Peyer's patch (tissue), 4 donors: Measurements from ENCODE around the gene NRG3. TPM values are rescaled to one million over a fixed set of nuclear protein-coding genes. Genes with fewer than 3 reads are reported as not detected.

ENCODE experiments used
- DNase-seq, 3 donors: peaks; one replicate each; pipeline ENCODE4 v3.0.0-alpha.2; 2017 to 2019
- H3K27ac ChIP-seq, 4 donors: fragments of 200-600 bp; sonication (generic); one replicate each; pipeline ENCODE4 v1.5.1; 2016 to 2019
- H3K27me3 ChIP-seq, 2 donors: fragments of 200-600 bp; sonication (generic); one replicate each; pipeline ENCODE4 v1.5.1; 2019
- H3K36me3 ChIP-seq, 3 donors: fragments of 200-600 bp; sonication (generic); one replicate each; pipeline ENCODE4 v1.5.1; 2016 to 2019
- H3K4me1 ChIP-seq, 4 donors: fragments of 200-600 bp; sonication (generic); one replicate each; pipeline ENCODE4 v1.5.1; 2016 to 2019
- H3K4me3 ChIP-seq, 4 donors: fragments of 200-600 bp; sonication (generic); 1 replicate in 3 of 4; 2 replicates in 1 of 4; pipeline ENCODE4 v1.5.1; 2016 to 2019; ENCODE audit warnings: mild to moderate bottlenecking in 1 of 4
- H3K9me3 ChIP-seq, 4 donors: fragments of 200-600 bp; sonication (generic); one replicate each; pipeline ENCODE4 v1.5.1; 2016 to 2019; ENCODE audit warnings: mild to moderate bottlenecking in 1 of 4
- POLR2A ChIP-seq, 2 donors: fragments of 450-650 bp; IDR thresholded peaks; one replicate each; pipeline ENCODE4 v1.5.1; 2017; ENCODE audit warnings: antibody characterized with exemption in 2 of 2, mild to moderate bottlenecking in 2 of 2, moderate library complexity in 2 of 2
- total RNA-seq, 4 donors: library from RNA; depleted of rRNA; stranded (reverse); fragments of >200 nt; gene quantifications; one replicate each; pipeline ENCODE4 v1.1.0, GENCODE V29; 2016
- TF ChIP-seq, protein P1 (sequence below), 6 experiments: fragments of 450-650 bp in 4 of 6; fragments of 200-600 bp in 2 of 6; sonication (generic) in 1 of 6; IDR thresholded peaks; one replicate each; pipeline ENCODE4 v1.5.1; 2017 to 2019; ENCODE audit warnings: antibody characterized with exemption in 6 of 6, mild to moderate bottlenecking in 3 of 6, moderate library complexity in 1 of 6

The NRG3 gene
- total RNA-seq, 4 donors from 2014 or later: not detected

- H3K9me3 ChIP-seq: peaks cover 0 to 4% (median 0%) of the 10 kb centered on the region in 4 donors
- H3K27me3 ChIP-seq: peaks cover 0 to 5% of the 10 kb centered on the region in 2 donors
- no peak for DNase-seq
- no peak for TF ChIP-seq POLR2A (IDR thresholded peaks at IDR 0.05)
- TF ChIP-seq, protein P1, sequence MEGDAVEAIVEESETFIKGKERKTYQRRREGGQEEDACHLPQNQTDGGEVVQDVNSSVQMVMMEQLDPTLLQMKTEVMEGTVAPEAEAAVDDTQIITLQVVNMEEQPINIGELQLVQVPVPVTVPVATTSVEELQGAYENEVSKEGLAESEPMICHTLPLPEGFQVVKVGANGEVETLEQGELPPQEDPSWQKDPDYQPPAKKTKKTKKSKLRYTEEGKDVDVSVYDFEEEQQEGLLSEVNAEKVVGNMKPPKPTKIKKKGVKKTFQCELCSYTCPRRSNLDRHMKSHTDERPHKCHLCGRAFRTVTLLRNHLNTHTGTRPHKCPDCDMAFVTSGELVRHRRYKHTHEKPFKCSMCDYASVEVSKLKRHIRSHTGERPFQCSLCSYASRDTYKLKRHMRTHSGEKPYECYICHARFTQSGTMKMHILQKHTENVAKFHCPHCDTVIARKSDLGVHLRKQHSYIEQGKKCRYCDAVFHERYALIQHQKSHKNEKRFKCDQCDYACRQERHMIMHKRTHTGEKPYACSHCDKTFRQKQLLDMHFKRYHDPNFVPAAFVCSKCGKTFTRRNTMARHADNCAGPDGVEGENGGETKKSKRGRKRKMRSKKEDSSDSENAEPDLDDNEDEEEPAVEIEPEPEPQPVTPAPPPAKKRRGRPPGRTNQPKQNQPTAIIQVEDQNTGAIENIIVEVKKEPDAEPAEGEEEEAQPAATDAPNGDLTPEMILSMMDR (IDR thresholded peaks at IDR 0.05): no peak
- H3K27ac ChIP-seq: no peak overlapping the region
- H3K36me3 ChIP-seq: no peaks in the 10 kb centered on the region
- H3K4me1 ChIP-seq: peaks cover 0 to 6% (median 0%) of the 10 kb centered on the region in 4 donors
- H3K4me3 ChIP-seq: no peak overlapping the region
These were observed 4.5 kb upstream of the NRG3 start for GRCh38 chr10:81870472-81870871.

GRCh38 chr10:81871558-81871957, 3.4 kb upstream of the NRG3 start:
- no peak for DNase-seq
- Histone ChIP-seq H3K4me3 (no peak overlapping the region), H3K9me3 (peaks cover 0 to 4% (median 0%) of the 10 kb centered on the region in 4 donors), H3K27me3 (peaks cover 0 to 16% of the 10 kb centered on the region in 2 donors), H3K27ac (no peak overlapping the region), H3K4me1 (peaks cover 0 to 17% (median 0%) of the 10 kb centered on the region in 4 donors), H3K36me3 (no peaks in the 10 kb centered on the region)
- no peak for TF ChIP-seq POLR2A (IDR thresholded peaks at IDR 0.05)
- TF ChIP-seq, protein P1 (IDR thresholded peaks at IDR 0.05): no peak

DNA sequence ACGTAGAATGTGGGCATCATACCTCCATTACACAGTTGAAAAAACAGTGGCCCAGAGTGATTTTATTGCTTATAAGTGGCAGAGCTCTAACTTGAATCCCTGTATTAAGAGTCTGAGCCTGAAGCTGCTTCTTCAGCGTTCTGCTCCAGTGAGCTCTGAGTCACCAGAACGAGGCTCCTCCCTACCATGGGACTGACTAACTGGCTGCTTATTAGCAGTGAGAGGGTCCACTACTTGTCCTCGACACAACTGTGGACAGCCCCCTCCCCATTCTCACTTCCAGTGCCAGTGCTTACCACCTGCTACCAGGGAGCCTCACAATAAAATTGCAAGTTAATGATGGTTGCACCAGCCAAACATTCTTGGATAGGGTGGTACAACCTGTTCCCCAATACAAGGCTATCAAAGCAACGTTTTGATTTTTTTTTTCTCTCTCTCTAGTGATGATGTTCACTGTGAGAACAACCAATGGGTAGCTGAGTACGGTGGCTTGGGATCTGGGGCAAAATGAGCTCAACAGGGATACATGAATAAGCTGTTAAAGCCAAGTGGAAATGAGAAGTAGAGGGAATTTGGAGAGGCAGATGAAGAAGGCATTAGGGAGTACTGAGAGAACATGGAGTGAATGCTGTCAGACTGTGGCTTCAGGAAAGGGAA, 2.7 kb upstream of the NRG3 start:
- TF ChIP-seq POLR2A (IDR thresholded peaks at IDR 0.05): no peak
- TF ChIP-seq, protein P1 (IDR thresholded peaks at IDR 0.05): no peak
- H3K27ac ChIP-seq: no peak overlapping the region
- H3K4me1 ChIP-seq: peaks cover 0 to 19% (median 0%) of the 10 kb centered on the region in 4 donors
- peaks cover 0 to 17% of the 10 kb centered on the region in 2 donors for H3K27me3 ChIP-seq
- no peak for DNase-seq
- H3K4me3 ChIP-seq: no peak overlapping the region
- no peaks in the 10 kb centered on the region for H3K36me3 ChIP-seq
- peaks cover 0 to 4% (median 0%) of the 10 kb centered on the region in 4 donors for H3K9me3 ChIP-seq

- H3K36me3 ChIP-seq: no peaks in the 10 kb centered on the region
- DNase-seq: no peak
- TF ChIP-seq POLR2A (IDR thresholded peaks at IDR 0.05): no peak
- TF ChIP-seq, protein P1 (IDR thresholded peaks at IDR 0.05): no peak
- peaks cover 0 to 19% (median 0%) of the 10 kb centered on the region in 4 donors for H3K4me1 ChIP-seq
- no peak overlapping the region for H3K27ac ChIP-seq
- H3K27me3 ChIP-seq: peaks cover 0 to 17% of the 10 kb centered on the region in 2 donors
- H3K4me3 ChIP-seq: no peak overlapping the region
- H3K9me3 ChIP-seq: peaks cover 0 to 4% (median 0%) of the 10 kb centered on the region in 4 donors
These were observed 1.6 kb upstream of the NRG3 start for GRCh38 chr10:81873231-81873931.

DNA sequence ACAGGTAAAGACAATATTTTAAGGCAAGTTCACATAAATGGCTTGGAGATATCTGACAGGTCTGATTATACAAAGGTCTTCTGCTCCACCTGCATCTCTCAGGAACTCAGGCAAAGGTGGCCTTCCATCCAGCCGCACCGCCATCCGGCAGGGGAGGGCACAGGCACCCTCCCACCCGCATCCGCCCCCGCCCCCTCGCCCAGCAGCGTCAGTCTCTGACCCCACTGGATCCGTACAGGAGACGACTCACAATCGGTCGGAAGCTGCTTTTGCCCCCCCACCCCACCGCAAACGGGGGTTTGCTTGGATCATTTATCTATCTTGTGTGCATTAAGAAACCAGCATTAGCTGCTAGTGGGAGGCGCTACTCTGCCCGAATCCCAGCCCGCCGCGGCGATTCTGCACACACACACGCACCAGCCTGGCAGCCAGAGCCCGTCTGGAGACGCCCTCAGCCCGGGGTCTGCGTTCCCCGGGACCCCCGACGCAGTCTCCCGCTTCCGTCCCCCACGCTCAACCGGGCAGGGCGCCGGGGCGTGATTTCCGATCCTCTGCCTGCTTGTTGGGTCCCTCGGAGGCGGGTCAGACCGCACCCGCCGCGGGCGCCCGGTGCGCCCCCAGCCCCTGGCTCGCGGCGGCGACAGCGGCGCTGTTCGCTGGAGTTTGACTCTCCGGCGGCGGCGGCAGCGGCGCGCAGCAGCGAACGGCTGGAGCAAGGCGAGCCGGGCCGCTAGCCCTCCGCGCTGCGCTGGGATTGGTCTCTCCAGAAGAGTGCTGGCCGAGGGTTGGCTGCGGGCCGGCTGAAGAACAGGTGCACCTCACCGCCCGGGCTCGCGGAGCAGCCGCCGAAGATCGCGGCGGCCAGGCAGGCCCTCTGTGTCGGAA, 820 bp upstream of the NRG3 start:
- H3K4me3 ChIP-seq: peak overlapping the region in 3 of 4 donors; percentile 20 to 35 (median 29)
- H3K27ac ChIP-seq: no peak overlapping the region
- no peaks in the 10 kb centered on the region for H3K36me3 ChIP-seq
- peak in 1 of 3 donors; percentile 47 for DNase-seq
- H3K27me3 ChIP-seq: peaks cover 0 to 17% of the 10 kb centered on the region in 2 donors
- peaks cover 0 to 19% (median 0%) of the 10 kb centered on the region in 4 donors for H3K4me1 ChIP-seq
- TF ChIP-seq POLR2A (IDR thresholded peaks at IDR 0.05): no peak
- TF ChIP-seq, protein P1 (IDR thresholded peaks at IDR 0.05): no peak
- H3K9me3 ChIP-seq: peaks cover 0 to 4% (median 0%) of the 10 kb centered on the region in 4 donors
